Measurements from ENCODE around the gene NUCKS1. TPM values are rescaled to one million over a fixed set of nuclear protein-coding genes. Genes with fewer than 3 reads are reported as not detected.
A peak's percentile ranks its signal among the peaks of the same experiment; 100 is the strongest.

Gene NUCKS1
- total and polyA plus RNA-seq, 2 of the 13 experiments (the other 11 are each of a cell fraction or from before 2014, with no cell fraction given): 35.5 to 117 TPM

- TF ChIP-seq PHF20 (CRISPR knock-in tag; IDR thresholded peaks at IDR 0.05) (no peak), CEBPG (CRISPR knock-in tag; IDR thresholded peaks at IDR 0.05) (no peak), EEA1 (CRISPR knock-in tag; IDR thresholded peaks at IDR 0.05; ENCODE audit: borderline replicate concordance) (no peak), ZKSCAN5 (CRISPR knock-in tag; IDR thresholded peaks at IDR 0.05) (no peak), PAXIP1 (CRISPR knock-in tag; conservative IDR thresholded peaks at IDR 0.05) (peak; percentile 84), ZNF441 (CRISPR knock-in tag; IDR thresholded peaks at IDR 0.05; ENCODE audit: borderline replicate concordance) (peak; percentile 94), ZNF251 (CRISPR knock-in tag; IDR thresholded peaks at IDR 0.05) (no peak), ZNF160 (CRISPR knock-in tag; IDR thresholded peaks at IDR 0.05) (no peak), XRCC5 (optimal IDR thresholded peaks at IDR 0.05; ENCODE audit: low read length) (no peak), MLX (CRISPR knock-in tag; IDR thresholded peaks at IDR 0.05) (no peak), KMT2A (CRISPR knock-in tag; IDR thresholded peaks at IDR 0.05) (no peak), ZHX1 (CRISPR knock-in tag; IDR thresholded peaks at IDR 0.05; ENCODE audit: low read depth) (no peak), ZBTB20 (CRISPR knock-in tag; IDR thresholded peaks at IDR 0.05; ENCODE audit: borderline replicate concordance, low read depth) (no peak), ZFYVE20 (CRISPR knock-in tag; IDR thresholded peaks at IDR 0.05; ENCODE audit: borderline replicate concordance, low read depth) (no peak), KLF16 (CRISPR knock-in tag; IDR thresholded peaks at IDR 0.05) (no peak), ZNF691 (CRISPR knock-in tag; IDR thresholded peaks at IDR 0.05; ENCODE audit: borderline replicate concordance, low read depth) (no peak), BATF2 (CRISPR knock-in tag; IDR thresholded peaks at IDR 0.05) (no peak), ZNF703 (CRISPR knock-in tag; IDR thresholded peaks at IDR 0.05; ENCODE audit: borderline replicate concordance) (no peak), BCL3 (CRISPR knock-in tag; IDR thresholded peaks at IDR 0.05) (no peak), HOXA3 (CRISPR knock-in tag; IDR thresholded peaks at IDR 0.05) (no peak), ZNF605 (CRISPR knock-in tag; IDR thresholded peaks at IDR 0.05) (no peak)
Observed at GRCh38 chr1:205703072-205703471, 46.9 kb downstream of the NUCKS1 start (continued).

Measured in HepG2 (cell line).